Stimulated activated naive CD8-positive, alpha-beta T cell treated with anti-CD3 and anti-CD28 coated beads, Interleukin-15, Interleukin-2, amounts not matched to agents 100 ng/mL and 50 ng/mL, for 24 hours (primary cell): Measurements from ENCODE around the gene TEFM.
A peak's percentile ranks its signal among the peaks of the same experiment; 100 is the strongest.
"Not testable (repeated sequence)": the region's sequence is repeated elsewhere in the genome, so short reads cannot be mapped to it uniquely, and the experiment has no call there.

Experiments used
- H3K27ac Mint-ChIP-seq: one replicate; pipeline ENCODE4 v1.8.0; 2021; ENCODE audit warnings: mild to moderate bottlenecking, mixed read lengths
- H3K27me3 Mint-ChIP-seq: one replicate; pipeline ENCODE4 v1.8.0; 2021; ENCODE audit warnings: mixed read lengths
- H3K36me3 Mint-ChIP-seq: one replicate; pipeline ENCODE4 v1.8.0; 2021; ENCODE audit warnings: low read depth, mixed read lengths
- H3K4me1 Mint-ChIP-seq: one replicate; pipeline ENCODE4 v1.8.0; 2021; ENCODE audit warnings: low read depth, mixed read lengths
- H3K4me3 Mint-ChIP-seq: one replicate; pipeline ENCODE4 v1.8.0; 2021; ENCODE audit warnings: mild to moderate bottlenecking, mixed read lengths
- H3K9me3 Mint-ChIP-seq: one replicate; pipeline ENCODE4 v1.8.0; 2021; ENCODE audit warnings: mixed read lengths

TEFM gene

GRCh38 chr17:30928584-30928983, 22.5 kb upstream of the TEFM start:
- Mint-ChIP-seq H3K36me3 (no peaks in the 10 kb centered on the region), H3K27ac (no peak overlapping the region), H3K4me3 (no peak overlapping the region), H3K9me3 (no peaks in the 10 kb centered on the region), H3K27me3 (peaks cover 26% of the 10 kb centered on the region), H3K4me1 (no peaks in the 10 kb centered on the region)

GRCh38 chr17:30927756-30928155, 21.7 kb upstream of the TEFM start:
- Mint-ChIP-seq H3K4me3 (no peak overlapping the region), H3K9me3 (no peaks in the 10 kb centered on the region), H3K36me3 (no peaks in the 10 kb centered on the region), H3K4me1 (peaks cover 3% of the 10 kb centered on the region), H3K27ac (no peak overlapping the region), H3K27me3 (peaks cover 29% of the 10 kb centered on the region)

- H3K27me3 Mint-ChIP-seq, result peaks cover 35% of the 10 kb centered on the region
- peaks cover 8% of the 10 kb centered on the region for H3K4me1 Mint-ChIP-seq
- no peaks in the 10 kb centered on the region for H3K9me3 Mint-ChIP-seq
- H3K4me3 Mint-ChIP-seq, result no peak overlapping the region
- no peaks in the 10 kb centered on the region for H3K36me3 Mint-ChIP-seq
- no peak overlapping the region for H3K27ac Mint-ChIP-seq
Measured at GRCh38 chr17:30926516-30926915, 20.5 kb upstream of the TEFM start.

GRCh38 chr17:30924341-30924740, 18.3 kb upstream of the TEFM start:
- Mint-ChIP-seq H3K4me1 (peaks cover 13% of the 10 kb centered on the region), H3K27ac (no peak overlapping the region), H3K4me3 (no peak overlapping the region), H3K36me3 (no peaks in the 10 kb centered on the region), H3K9me3 (no peaks in the 10 kb centered on the region), H3K27me3 (peaks cover 50% of the 10 kb centered on the region)

- Mint-ChIP-seq H3K4me1 (peaks cover 13% of the 10 kb centered on the region), H3K27ac (no peak overlapping the region), H3K4me3 (peak overlapping the region; percentile 80), H3K9me3 (no peaks in the 10 kb centered on the region), H3K36me3 (no peaks in the 10 kb centered on the region), H3K27me3 (peaks cover 52% of the 10 kb centered on the region)
Measured at GRCh38 chr17:30922235-30923030, 16.4 kb upstream of the TEFM start.

GRCh38 chr17:30921544-30922196, 15.6 kb upstream of the TEFM start, which contains the start of gene ADAP2:
ADAP2 (plus strand) TSS chr17:30921945; CDS start chr17:30922015, 70 bp downstream.
- Mint-ChIP-seq H3K4me1 (peaks cover 13% of the 10 kb centered on the region), H3K36me3 (no peaks in the 10 kb centered on the region), H3K4me3 (peak within 1 kb of the TSS; percentile 80), H3K9me3 (no peaks in the 10 kb centered on the region), H3K27ac (no peak within 1 kb of the TSS), H3K27me3 (peaks cover 47% of the 10 kb centered on the region)

- H3K36me3 Mint-ChIP-seq, result no peaks in the 10 kb centered on the region
- peaks cover 41% of the 10 kb centered on the region for H3K27me3 Mint-ChIP-seq
- H3K4me1 Mint-ChIP-seq, result peaks cover 13% of the 10 kb centered on the region
- no peaks in the 10 kb centered on the region for H3K9me3 Mint-ChIP-seq
- no peak overlapping the region for H3K27ac Mint-ChIP-seq
- H3K4me3 Mint-ChIP-seq, result peak overlapping the region; percentile 68
Measured at GRCh38 chr17:30920683-30921543, 14.9 kb upstream of the TEFM start.

- Mint-ChIP-seq H3K36me3 (no peaks in the 10 kb centered on the region), H3K9me3 (no peaks in the 10 kb centered on the region), H3K4me3 (no peak overlapping the region), H3K27me3 (peaks cover 34% of the 10 kb centered on the region), H3K27ac (no peak overlapping the region), H3K4me1 (peaks cover 13% of the 10 kb centered on the region)
Measured at GRCh38 chr17:30920282-30920681, 14.2 kb upstream of the TEFM start.

- no peak overlapping the region for H3K4me3 Mint-ChIP-seq
- no peaks in the 10 kb centered on the region for H3K9me3 Mint-ChIP-seq
- H3K27me3 Mint-ChIP-seq, result peaks cover 19% of the 10 kb centered on the region
- H3K4me1 Mint-ChIP-seq, result peaks cover 7% of the 10 kb centered on the region
- no peaks in the 10 kb centered on the region for H3K36me3 Mint-ChIP-seq
- H3K27ac Mint-ChIP-seq, result no peak overlapping the region
Measured at GRCh38 chr17:30917050-30917449, 11.0 kb upstream of the TEFM start.

GRCh38 chr17:30915833-30916611, 10.0 kb upstream of the TEFM start:
- Mint-ChIP-seq H3K4me1 (peaks cover under 1% of the 10 kb centered on the region), H3K27ac (no peak overlapping the region), H3K36me3 (no peaks in the 10 kb centered on the region), H3K4me3 (no peak overlapping the region), H3K27me3 (peaks cover 12% of the 10 kb centered on the region), H3K9me3 (no peaks in the 10 kb centered on the region)

- H3K27ac Mint-ChIP-seq, result no peak overlapping the region
- H3K36me3 Mint-ChIP-seq, result no peaks in the 10 kb centered on the region
- peaks cover 3% of the 10 kb centered on the region for H3K4me1 Mint-ChIP-seq
- H3K9me3 Mint-ChIP-seq, result no peaks in the 10 kb centered on the region
- H3K27me3 Mint-ChIP-seq, result no peaks in the 10 kb centered on the region
- H3K4me3 Mint-ChIP-seq, result no peak overlapping the region
Measured at GRCh38 chr17:30913955-30914354, 7.9 kb upstream of the TEFM start.

GRCh38 chr17:30910151-30910550, 4.1 kb upstream of the TEFM start:
- H3K36me3 Mint-ChIP-seq, H3K27me3 Mint-ChIP-seq, H3K4me3 Mint-ChIP-seq, H3K27ac Mint-ChIP-seq, H3K9me3 Mint-ChIP-seq: not testable (repeated sequence)
- peaks cover 27% of the 10 kb centered on the region for H3K4me1 Mint-ChIP-seq

- Mint-ChIP-seq H3K4me3 (peak overlapping the region; percentile 47), H3K27me3 (no peaks in the 10 kb centered on the region), H3K4me1 (peaks cover 34% of the 10 kb centered on the region), H3K27ac (no peak overlapping the region), H3K9me3 (no peaks in the 10 kb centered on the region), H3K36me3 (peaks cover 5% of the 10 kb centered on the region)
Measured at GRCh38 chr17:30908717-30909420, 2.8 kb upstream of the TEFM start.

GRCh38 chr17:30905742-30906100, 317 bp downstream of the TEFM start:
- H3K27ac Mint-ChIP-seq, result peak overlapping the region; percentile 77
- peaks cover 16% of the 10 kb centered on the region for H3K36me3 Mint-ChIP-seq
- no peaks in the 10 kb centered on the region for H3K27me3 Mint-ChIP-seq
- H3K4me1 Mint-ChIP-seq, result peaks cover 44% of the 10 kb centered on the region
- H3K4me3 Mint-ChIP-seq, result peak overlapping the region; percentile 92
- H3K9me3 Mint-ChIP-seq, result no peaks in the 10 kb centered on the region
